Erythroblast (primary cell): ENCODE measurements around the gene TRIM3.

ENCODE experiments used
- GATA1 ChIP-seq: IDR thresholded peaks from 2 replicates; pipeline ENCODE4 v1.6.1; 2011; ENCODE audit warnings: low read depth, mild to moderate bottlenecking, control low read depth, low read length, moderate library complexity
- POLR2A ChIP-seq: IDR thresholded peaks from 2 replicates; pipeline ENCODE4 v1.6.1; 2011; ENCODE audit warnings: mild to moderate bottlenecking, low read length

GRCh38 chr11:6452219-6452618 is 21.5 kb downstream of the TRIM3 start:
- TF ChIP-seq POLR2A (no peak), GATA1 (no peak)
